HG02588 (cell line): ENCODE results near the gene LPIN1.

Experiments
- ATAC-seq: cut with Tn5 transposase; IDR thresholded peaks from one replicate; pipeline ENCODE4 v1.9.1; 2021; ENCODE audit warnings: mild to moderate bottlenecking, moderate library complexity; ENCODE audit not compliant: unreplicated experiment

The LPIN1 gene

DNA sequence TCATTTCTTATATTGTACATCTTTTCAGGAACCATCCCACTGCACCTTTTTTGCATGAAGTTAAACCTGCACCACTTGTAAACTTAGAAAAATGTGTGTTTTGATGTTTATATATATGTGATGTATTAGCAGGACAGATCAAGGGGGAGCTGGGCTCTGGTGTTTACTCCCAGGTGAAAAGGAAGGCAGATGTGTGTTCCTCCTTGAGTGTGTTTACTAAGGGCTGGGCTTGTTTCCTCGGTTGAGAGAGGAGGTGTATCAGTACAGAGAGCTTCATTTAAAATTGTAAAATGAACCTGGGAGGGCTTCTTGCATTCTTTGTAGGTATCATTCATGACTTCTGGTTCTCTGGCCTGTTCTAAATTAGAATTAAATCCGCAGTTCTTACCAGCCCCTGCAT lies 14.8 kb downstream of the LPIN1 start:
- ATAC-seq, result no peak

DNA sequence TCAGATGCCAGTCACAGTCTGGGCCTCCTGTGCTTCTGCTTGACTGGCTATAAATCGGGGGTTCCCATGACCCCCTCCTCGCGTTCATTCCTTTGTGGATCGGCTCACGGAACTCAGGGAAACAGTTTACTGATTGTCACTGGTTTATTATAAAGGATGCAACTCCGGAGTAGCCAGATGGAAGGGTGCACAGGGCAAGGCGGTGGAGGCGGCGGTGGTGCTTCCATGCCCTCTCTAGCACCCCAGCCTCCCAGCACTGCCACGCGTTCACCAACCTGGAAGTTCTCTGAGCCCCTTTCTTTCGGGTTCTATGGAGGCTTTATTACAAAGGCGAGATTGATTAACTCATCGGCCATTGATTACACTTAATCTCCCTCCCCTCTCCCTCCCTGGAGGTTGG lies 15.6 kb downstream of the LPIN1 start:
- ATAC-seq, result no peak

DNA sequence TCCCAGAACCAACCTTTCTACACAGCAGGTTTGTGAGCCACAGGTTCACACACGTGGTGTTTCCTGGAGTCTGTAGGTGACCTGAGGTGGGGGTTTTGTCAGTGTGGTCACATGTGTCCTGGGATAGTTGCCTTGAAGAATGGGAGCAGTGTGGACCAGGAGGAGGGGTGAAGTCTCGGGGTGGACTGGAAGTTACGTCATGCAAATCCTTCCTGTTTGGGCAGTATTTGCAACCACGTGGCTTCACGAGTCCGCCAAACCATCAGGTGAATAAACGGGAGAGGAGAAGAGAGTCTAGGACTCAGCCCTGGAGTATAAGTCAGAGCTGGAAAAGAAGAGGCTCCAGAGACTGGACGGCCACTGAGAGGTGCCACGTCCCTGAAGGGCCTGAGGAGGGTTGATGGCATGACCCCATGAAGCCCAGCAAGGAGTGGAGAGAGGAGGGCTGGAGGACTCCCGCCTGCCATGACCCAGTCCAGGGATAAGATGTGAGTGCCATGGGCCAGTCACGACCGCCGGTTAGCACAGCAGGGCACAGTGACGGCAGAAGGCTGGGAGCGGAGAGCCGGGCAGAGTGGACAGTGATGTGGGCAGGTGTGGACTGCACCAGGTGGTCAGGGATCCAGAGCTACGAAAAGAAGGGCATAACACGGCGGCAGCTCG lies 16.5 kb downstream of the LPIN1 start:
- no peak for ATAC-seq

DNA sequence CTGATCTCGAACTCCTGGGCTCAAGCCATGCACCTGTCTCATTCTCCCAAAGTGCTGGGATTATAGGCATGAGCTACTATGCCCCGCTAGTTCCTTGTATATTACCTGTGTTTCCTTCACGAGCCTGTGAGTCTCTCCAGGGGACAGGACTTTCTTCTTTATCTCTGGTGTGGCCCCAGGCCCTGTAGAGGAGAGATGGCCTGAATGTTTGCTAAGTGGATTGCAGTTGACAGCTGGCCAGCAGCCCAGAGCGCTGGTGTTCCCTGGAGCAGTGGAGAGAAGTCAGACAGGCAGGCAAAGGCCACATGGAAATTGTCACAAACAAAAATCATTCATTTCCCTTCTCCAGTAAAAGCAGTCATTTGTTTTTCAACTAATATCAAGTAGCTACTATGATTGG lies 17.9 kb downstream of the LPIN1 start:
- ATAC-seq, result no peak

DNA sequence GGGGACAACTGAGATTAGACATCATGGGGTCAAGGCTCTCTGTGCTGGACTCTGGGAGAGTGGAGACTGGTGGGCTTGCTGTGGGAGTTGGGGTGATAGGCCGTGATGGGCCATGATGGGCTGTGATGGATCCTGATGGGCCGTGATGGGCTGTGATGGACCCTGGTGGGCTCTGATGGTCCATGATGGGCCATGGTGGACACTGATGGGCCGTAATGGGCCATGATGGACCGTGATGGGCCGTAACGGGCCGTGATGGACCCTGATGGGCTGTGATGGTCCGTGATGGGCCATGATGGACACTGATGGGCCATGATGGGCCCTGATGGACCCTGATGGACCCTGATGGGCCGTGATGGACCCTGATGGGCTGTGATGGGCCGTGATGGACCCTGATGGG lies 18.5 kb downstream of the LPIN1 start:
- no peak for ATAC-seq

DNA sequence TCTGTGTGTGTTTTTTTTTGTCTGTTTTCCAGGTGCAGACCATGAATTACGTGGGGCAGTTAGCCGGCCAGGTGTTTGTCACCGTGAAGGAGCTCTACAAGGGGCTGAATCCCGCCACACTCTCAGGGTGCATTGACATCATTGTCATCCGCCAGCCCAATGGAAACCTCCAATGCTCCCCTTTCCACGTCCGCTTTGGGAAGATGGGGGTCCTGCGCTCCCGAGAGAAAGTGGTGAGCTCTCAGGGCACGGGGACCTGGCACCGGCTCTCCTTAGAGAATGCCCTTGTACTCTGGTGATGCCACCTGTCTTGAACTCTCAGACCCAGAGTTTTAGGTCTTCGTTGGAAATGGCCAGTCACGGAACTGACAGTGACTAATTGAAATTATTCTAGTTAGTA lies 19.1 kb downstream of the LPIN1 start:
- no peak for ATAC-seq

DNA sequence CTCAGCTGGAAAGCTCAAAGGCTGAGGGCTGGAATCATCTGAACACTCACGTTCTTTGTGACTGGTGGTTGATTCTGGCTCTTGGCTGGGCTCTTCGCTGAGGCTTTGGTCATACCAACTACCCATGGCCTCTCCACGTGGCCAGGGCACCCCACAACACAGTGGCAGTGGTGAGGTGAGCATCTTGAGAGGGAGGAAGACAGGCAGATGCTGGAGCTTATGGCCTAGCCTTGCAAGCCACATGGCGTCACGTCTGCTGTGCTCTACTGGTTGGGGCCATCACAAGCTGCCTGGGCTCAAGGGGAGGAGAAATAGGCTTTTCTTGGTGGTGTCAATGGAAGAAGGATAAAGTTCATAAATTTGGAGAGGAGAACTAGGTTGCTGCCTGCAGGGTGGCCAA lies 19.6 kb downstream of the LPIN1 start:
- no peak for ATAC-seq

DNA sequence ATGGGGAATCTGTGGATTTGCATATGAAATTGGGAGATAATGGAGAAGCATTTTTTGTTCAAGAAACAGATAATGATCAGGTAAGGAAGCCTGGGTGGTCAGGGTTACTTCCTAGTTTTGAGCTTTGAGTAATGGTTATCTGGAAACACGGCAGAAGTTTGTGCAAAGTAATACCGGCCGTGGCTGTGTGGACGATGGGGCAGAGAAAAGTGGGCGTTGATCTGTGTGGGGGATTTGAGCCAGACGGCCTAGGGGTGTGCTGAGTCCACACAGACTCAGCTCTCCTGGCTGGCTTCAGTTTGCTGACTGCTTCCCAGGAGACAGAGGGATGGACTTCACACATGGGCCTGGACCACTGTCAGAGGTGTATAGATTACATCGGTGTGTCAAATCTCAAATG lies 21.3 kb downstream of the LPIN1 start:
- ATAC-seq, result no peak

DNA sequence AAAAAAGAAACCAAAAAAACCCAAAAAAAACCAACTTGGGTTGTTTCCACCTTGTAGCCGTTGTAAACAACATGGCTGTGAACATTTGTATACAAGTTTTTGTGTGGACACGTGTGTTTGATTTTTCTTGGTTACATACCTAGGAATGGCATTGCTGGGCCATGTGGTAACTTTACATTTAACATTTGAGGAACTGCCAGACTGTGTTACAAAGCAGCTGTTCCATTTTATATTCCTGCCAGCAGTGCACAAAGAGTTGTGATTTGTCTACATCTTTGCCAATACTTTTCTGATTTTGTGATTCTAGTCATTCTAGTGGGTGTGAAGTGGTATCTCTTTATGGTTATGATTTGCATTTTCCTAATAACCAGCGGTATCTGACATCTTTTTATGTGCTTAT lies 22.5 kb downstream of the LPIN1 start:
- ATAC-seq, result no peak

DNA sequence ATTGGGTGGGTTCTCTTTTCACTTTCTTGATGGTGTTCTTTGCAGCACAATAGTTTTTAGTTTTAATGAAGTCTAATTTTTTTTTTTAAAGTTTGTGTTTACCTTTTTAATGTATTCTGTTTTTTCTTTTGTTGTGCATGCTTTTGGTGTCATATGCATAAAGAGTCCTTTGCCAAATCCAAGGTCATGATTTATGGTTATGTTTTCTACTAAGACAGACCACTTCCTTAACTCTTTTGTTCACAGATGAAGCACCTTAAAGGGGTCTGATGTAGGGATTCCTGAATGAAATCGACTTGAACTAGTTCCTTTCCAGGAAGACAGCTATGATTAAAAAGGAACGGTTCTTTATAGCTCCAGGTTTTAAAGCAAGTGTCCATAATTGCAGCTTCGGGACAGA lies 23.1 kb downstream of the LPIN1 start:
- ATAC-seq, result no peak

DNA sequence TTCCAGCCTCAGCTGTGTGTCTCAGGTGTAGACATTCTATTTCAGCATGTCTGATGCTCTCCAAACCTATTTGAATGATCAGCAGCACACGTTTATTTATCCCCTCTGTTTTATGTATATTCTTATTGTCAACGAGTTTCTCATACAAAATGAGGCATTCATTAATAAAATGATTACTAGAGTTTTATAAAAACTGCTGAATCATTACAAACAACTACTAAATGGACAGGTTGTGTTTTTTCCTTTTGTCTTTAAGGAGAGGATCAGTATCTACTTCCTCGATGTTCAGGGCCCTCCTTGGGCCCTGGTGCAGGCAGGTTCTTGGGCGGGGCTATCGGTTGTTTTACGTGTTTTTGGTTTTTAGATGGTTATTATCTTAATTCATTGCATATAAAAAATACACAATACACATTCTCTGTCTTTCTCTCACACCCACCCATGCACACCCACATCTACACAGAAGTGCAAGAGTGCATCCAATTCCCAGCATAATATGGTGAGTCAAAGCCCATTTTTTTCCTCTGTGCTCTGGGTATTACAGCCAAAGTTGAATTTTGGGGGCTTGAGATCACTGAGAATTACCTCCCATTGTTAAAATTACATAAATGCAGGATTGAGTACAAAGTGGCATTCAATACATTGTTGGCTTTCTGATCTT lies 24.2 kb downstream of the LPIN1 start:
- no peak for ATAC-seq

DNA sequence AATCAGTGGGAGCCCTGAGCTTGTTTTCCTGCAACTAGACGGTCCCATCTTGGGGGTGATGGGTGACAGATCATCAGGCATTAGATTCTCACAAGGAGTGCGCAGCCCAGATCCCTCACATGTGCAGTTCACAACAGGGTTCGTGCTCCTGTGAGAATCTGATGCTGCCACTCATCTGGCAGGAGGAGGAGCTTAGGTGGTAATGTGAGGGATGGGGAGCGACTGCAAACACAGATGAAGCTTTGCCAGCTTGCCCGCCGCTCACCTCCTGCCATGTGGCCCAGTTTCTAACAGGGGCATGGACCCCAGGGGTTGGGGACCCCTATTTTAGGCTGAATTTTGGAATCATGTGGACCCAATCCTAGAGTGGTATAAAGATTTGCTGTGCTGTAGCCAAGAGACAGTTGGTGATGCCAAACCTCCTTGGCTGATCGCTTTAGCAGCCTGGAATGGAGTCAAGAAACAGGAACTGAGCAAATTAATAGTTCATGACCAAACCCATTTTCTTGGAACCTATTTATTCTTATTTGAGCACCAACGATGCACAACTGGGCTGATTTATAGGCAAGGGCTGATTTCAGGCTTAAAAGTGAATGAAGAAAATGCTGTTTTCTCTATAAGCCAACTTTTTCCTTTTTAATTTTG lies 25.7 kb downstream of the LPIN1 start:
- no peak for ATAC-seq

DNA sequence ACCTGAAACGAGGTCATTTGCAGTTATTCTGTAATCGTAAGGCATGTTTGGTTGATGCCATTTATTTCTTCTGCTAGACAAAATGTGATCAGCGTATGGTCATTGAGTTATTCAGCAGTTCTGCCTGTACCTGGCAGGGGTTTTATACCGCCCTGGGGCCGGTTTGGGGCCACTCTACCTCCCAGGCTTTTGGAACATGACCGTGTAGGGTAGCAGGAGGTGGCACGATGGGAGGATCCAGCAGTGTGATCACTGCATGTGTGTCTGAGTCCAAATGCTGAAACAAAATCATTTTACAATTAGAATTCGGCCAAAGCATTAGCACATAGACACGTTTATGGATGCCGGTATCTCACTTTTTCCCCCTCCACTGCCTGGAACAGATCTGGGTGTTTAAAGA lies 26.7 kb downstream of the LPIN1 start:
- no peak for ATAC-seq

DNA sequence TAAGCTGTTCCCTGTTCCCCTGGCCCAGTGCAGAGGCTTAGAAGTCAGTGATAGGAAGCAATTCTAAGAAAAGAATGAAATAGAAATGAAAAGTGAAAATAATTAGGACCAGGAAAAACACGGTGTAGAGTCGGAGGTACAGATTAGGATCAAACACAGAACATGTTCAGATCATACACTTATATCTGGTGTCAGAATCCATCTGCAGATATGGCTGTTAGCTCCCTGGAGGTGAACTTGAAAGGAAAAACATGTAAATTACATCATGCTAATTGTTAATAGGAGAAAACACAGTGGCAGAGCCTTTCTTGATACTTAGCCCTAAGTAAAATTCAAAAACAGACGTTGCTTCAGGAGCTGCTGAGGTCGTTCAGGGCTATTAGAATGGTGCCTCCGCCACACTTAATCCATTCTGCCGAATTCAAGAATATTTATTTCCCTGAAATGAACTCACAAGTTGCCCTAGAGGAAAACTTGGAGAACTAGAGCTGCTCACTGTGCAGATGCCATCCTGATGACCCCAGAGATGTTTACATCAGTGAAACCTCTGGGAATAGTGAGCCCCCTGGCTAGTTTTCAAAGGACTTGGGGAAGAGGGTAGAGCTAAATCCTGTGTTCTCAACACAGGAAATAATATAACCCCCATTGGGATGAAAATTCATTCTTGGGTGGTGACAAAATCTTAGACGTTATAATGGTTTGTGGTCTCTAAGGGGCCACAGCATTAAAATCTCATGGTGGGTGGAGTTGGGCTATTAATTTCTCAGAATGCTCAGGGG lies 27.5 kb downstream of the LPIN1 start:
- ATAC-seq, result no peak

DNA sequence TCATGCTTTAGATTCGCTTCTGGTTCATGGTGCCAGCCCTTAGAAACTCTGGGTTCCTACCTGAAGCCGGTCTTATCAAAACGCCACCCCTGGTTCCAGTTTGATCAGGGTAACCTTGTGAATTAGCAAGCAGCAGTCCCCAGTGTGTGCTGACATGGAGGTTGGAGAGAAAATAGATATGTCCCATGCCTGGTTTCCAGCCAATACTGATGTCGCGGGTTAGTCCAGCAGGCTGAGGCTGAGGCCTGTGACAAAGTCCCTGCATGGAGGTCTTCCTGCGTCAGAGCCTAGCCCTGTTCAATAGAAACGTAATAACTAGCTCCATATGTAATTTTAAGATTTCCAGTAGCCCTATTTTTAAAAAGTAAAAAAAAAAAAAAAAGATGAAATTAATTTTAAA lies 28.2 kb downstream of the LPIN1 start:
- no peak for ATAC-seq

DNA sequence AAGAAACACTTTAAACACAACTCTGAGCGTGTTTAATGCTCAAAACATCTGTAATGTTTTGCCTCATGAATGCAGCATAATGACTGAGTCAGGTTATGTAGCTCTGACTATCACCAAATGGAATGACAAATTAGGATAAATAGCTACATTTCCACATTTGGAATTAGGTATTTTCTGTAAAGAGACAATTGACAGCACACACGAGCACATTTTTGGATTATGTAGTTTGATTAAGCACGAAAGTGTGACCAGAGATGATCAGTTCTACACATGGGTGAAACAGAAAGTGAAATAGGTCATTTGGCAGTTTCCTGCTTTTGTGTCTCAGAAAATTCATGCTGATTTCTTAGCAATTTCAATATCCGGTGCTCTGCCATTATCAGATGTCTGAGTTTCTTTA lies 29.0 kb downstream of the LPIN1 start:
- peak; percentile 71 for ATAC-seq

DNA sequence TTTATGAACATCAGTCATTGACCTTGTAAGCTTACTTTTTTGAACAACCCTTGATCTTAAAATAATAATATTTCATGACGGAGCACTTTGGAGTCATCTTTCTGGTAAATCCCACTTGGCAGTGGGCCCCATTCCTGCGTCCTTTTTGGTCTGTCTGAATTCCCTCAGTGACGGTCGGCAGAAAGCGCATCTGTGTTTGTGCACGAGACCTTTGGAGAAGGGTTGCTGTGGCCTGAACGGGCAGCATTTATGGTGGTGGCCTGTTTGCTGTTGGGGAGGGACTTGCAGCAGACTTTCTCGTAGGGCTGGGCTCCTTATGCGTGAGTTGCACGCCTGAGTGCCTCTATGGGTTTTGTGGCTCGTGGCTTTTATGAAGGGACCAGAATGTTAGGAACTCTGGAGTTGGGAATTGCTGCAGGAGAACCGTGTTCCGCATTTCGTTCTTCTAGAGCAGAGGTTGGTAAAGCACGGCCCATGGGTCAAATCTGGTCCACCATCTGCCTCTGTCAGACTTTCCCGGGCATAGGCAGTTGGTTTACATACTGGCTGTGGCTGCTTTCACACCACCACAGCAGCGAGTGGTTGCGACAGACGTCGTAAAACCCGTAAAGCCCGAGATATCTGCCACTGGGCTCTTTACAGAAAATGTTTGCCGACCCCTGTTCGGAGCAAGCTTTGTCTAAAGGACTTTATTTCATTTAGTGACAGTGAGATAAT lies 30.8 kb downstream of the LPIN1 start:
- ATAC-seq, result no peak

DNA sequence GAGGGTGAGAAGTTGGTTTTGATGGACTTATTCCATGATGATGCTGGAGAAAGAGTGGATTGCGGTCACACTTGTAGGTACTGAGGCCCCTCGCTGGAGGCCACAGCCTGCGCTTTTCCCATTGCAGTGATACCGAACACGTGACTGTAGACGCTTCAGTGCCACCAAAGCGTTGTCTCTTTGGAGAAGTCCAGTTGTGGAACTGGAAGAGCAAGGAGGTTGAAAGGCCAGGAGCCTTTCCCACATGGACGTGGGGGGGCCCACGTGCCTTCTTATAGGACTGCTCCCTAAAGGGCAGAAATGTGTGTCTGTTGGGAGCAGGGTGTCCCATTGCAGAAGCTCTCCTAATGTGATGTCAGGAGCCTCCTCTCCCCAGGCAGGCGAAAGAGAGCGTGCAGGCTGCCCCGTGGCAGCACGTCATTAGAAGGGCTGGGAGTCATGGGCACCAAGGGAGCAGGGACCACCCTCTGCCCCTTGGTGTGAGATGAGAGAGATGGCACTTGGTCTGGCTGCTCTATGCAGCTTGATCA lies 31.5 kb downstream of the LPIN1 start:
- no peak for ATAC-seq

DNA sequence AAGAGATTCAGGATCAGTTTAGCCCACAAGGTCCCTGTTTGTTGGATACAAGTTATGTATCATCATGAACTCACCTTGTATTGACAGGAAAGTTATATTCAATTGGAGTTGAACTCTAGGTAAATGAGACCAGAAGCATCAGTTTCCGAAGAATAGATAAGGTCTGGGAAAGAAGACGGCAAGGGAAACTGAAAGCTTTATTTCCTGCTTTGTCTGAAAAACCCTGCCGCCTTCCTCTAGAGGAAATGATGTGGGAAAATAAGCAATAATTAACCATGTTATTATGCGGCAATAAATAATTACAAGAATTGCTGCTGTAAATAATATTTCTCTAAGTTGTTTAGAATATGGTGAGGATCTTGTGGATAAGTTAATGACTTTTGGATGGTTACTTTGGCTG lies 32.0 kb downstream of the LPIN1 start:
- no peak for ATAC-seq

DNA sequence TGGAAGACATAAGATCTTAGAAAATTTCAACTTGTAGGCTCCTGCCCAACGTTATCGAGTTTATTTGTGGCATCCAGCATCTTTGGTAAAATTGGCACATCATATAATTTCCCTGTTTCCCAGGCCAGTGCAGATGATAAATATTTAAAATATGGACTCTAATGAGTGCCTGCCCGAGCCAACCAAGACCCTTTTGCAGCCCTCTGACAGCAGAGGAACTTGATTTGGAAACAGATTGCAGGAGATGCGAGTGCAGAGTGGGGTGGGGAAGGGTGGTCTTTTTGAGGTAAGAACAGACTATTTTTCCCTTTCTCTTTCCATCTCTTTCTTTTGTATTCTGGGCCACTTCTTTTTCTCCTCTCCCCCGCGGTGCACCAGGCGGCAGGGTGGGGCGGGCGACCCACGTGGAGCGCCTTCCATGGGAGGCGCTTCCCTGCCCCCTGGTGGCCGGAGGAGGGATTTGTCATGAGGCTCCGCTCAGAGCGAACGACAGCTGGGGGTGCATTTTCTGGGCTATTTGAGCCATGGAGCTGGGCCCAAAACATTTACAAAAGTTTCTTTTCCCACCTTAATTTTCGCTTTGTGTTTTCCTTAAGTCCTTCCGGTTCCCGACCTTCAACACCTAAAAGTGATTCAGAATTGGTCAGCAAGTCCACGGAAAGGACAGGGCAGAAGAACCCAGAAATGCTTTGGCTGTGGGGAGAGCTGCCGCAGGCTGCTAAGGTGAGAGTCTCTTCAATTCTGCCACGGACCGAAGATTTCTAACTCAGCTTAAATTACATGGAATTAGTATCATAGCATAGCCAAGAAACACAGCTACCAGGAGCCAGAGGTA lies 32.7 kb downstream of the LPIN1 start:
- peak; percentile 75 for ATAC-seq
